Measurements from ENCODE around the gene FBXL7. TPM values are rescaled to one million over a fixed set of nuclear protein-coding genes. Genes with fewer than 3 reads are reported as not detected.

Gene FBXL7
- total and polyA plus RNA-seq, 2 donors (not counting 1 experiment from before 2014, with no cell fraction given): not detected

GRCh38 chr5:15566789-15567188 lies 66.8 kb downstream of the FBXL7 start:
- H3K4me1 ChIP-seq (ENCODE audit: control insufficient read depth in 2 of 2, insufficient read depth in 2 of 2, low read length in 2 of 2): no peaks in the 10 kb centered on the region
- Mint-ChIP-seq H3K4me1 (no peaks in the 10 kb centered on the region), H3K27ac (no peak overlapping the region), H3K9me3 (ENCODE audit: insufficient read depth) (no peaks in the 10 kb centered on the region), H3K4me3 (no peak overlapping the region), H3K27me3 (no peaks in the 10 kb centered on the region)
- TF ChIP-seq EZH2 (IDR thresholded peaks at IDR 0.05; ENCODE audit: borderline replicate concordance, insufficient read depth, low read depth, low read length, poor library complexity, severe bottlenecking): no peak
- no peak for TF ChIP-seq CTCF (IDR thresholded peaks at IDR 0.05)
- no peaks in the 10 kb centered on the region for H4K20me1 ChIP-seq (ENCODE audit: control insufficient read depth, insufficient read depth, low read length, poor library complexity, severe bottlenecking)
- H3K4me3 ChIP-seq (ENCODE audit: control extremely low read depth in 1 of 5, extremely low read depth in 1 of 5, insufficient read depth in 1 of 5, low read depth in 2 of 5, low read length in 4 of 5): no peak overlapping the region
- CTCF ChIA-PET: no interaction called here
- ATAC-seq (ENCODE audit: low read depth) (no peak), DNase-seq (no peak)
- no peak overlapping the region for H2AFZ ChIP-seq (ENCODE audit: insufficient read depth, low read depth, low read length, poor library complexity, severe bottlenecking)
- no peak overlapping the region for H3K9ac ChIP-seq (ENCODE audit: low read length)
- H3K9me3 ChIP-seq (ENCODE audit: control extremely low read depth in 1 of 3, control insufficient read depth in 2 of 3, insufficient read depth in 1 of 3, low read length in 2 of 3): peaks cover 0 to 4% (median 0%) of the 10 kb centered on the region in 3 donors
- no peaks in the 10 kb centered on the region for H3K27me3 ChIP-seq (replicated peaks in 1 of 4; ENCODE audit: control extremely low read depth in 1 of 4, control insufficient read depth in 3 of 4, insufficient read depth in 4 of 4, low read length in 3 of 4)
- H3K79me2 ChIP-seq (ENCODE audit: control insufficient read depth, insufficient read depth, low read length): no peaks in the 10 kb centered on the region
- H3K36me3 ChIP-seq (replicated peaks in 1 of 2; ENCODE audit: control extremely low read depth in 1 of 2, control insufficient read depth in 1 of 2, extremely low read depth in 1 of 2, insufficient read depth in 2 of 2, low read length in 1 of 2): no peaks in the 10 kb centered on the region
- H3K4me2 ChIP-seq (replicated peaks; ENCODE audit: low read depth, low read length, poor library complexity, severe bottlenecking): no peak overlapping the region
- intact Hi-C loops (cut with micrococcal nuclease): no loop called here
- POLR2A ChIA-PET: no interaction called here
- no peak overlapping the region for H3K27ac ChIP-seq (ENCODE audit: low read length in 2 of 2)

GRCh38 chr5:15570491-15570890 lies 70.5 kb downstream of the FBXL7 start:
- Histone ChIP-seq H3K9me3 (ENCODE audit: control extremely low read depth in 1 of 3, control insufficient read depth in 2 of 3, insufficient read depth in 1 of 3, low read length in 2 of 3) (peaks cover 0 to 7% (median 0%) of the 10 kb centered on the region in 3 donors), H3K4me1 (ENCODE audit: control insufficient read depth in 2 of 2, insufficient read depth in 2 of 2, low read length in 2 of 2) (no peaks in the 10 kb centered on the region), H3K9ac (ENCODE audit: low read length) (no peak overlapping the region), H3K27me3 (replicated peaks in 1 of 4; ENCODE audit: control extremely low read depth in 1 of 4, control insufficient read depth in 3 of 4, insufficient read depth in 4 of 4, low read length in 3 of 4) (no peaks in the 10 kb centered on the region), H3K4me2 (replicated peaks; ENCODE audit: low read depth, low read length, poor library complexity, severe bottlenecking) (no peak overlapping the region), H3K36me3 (replicated peaks in 1 of 2; ENCODE audit: control extremely low read depth in 1 of 2, control insufficient read depth in 1 of 2, extremely low read depth in 1 of 2, insufficient read depth in 2 of 2, low read length in 1 of 2) (no peaks in the 10 kb centered on the region), H3K4me3 (ENCODE audit: control extremely low read depth in 1 of 5, extremely low read depth in 1 of 5, insufficient read depth in 1 of 5, low read depth in 2 of 5, low read length in 4 of 5) (no peak overlapping the region), H2AFZ (ENCODE audit: insufficient read depth, low read depth, low read length, poor library complexity, severe bottlenecking) (no peak overlapping the region), H4K20me1 (ENCODE audit: control insufficient read depth, insufficient read depth, low read length, poor library complexity, severe bottlenecking) (no peaks in the 10 kb centered on the region), H3K79me2 (ENCODE audit: control insufficient read depth, insufficient read depth, low read length) (no peaks in the 10 kb centered on the region), H3K27ac (ENCODE audit: low read length in 2 of 2) (no peak overlapping the region)
- 56% methylated on average over 4 of the region's 5 CpGs for WGBS (ENCODE audit: insufficient coverage)
- Mint-ChIP-seq H3K9me3 (ENCODE audit: insufficient read depth) (no peaks in the 10 kb centered on the region), H3K27me3 (no peaks in the 10 kb centered on the region), H3K4me1 (no peaks in the 10 kb centered on the region), H3K4me3 (no peak overlapping the region), H3K27ac (no peak overlapping the region)
- DNase-seq: no peak
- ATAC-seq (ENCODE audit: low read depth): no peak
- ChIA-PET POLR2A (no interaction called here), CTCF (no interaction called here)
- TF ChIP-seq EZH2 (IDR thresholded peaks at IDR 0.05; ENCODE audit: borderline replicate concordance, insufficient read depth, low read depth, low read length, poor library complexity, severe bottlenecking): no peak
- TF ChIP-seq CTCF (IDR thresholded peaks at IDR 0.05): no peak
- intact Hi-C loops (cut with micrococcal nuclease): no loop called here

All from B cell (primary cell).